ENCODE results near the gene DGKB. TPM values are rescaled to one million over a fixed set of nuclear protein-coding genes. Genes with fewer than 3 reads are reported as not detected.

The DGKB gene
- polyA plus RNA-seq = not detected

DNA sequence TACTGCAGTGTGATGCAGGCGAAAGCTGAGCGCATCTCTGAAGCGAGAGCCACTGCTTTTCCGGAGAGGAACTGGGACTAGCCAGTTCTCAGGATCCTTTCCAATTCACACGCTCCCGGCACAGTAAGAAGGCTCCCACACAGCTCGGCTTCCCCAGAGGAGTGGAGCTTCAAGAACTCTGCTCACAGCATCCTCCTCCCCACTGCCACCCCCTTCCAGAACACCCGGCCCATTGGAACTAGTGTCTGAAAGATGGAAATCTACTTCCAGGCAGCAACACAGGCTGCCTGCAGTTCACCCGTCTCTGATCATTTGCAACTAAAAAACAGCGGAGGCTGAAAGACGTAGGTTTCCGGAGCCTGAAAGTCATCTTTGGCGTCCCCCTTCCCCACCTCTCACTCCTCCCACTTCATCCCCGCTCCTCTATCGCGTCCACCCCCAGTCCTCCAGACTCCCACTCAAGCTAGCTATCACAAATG is at the start of gene DGKB:
TSS of gene DGKB (minus strand) at position 163 of the 479 bp plus-strand sequence.
- Mint-ChIP-seq H3K27me3 (no peaks in the 10 kb centered on the region), H3K27ac (no peak within 1 kb of the TSS), H3K36me3 (no peaks in the 10 kb centered on the region), H3K4me3 (no peak within 1 kb of the TSS), H3K4me1 (no peaks in the 10 kb centered on the region), H3K9me3 (peaks cover 0 to 4% (median 0%) of the 10 kb centered on the region in 3 donors)

DNA sequence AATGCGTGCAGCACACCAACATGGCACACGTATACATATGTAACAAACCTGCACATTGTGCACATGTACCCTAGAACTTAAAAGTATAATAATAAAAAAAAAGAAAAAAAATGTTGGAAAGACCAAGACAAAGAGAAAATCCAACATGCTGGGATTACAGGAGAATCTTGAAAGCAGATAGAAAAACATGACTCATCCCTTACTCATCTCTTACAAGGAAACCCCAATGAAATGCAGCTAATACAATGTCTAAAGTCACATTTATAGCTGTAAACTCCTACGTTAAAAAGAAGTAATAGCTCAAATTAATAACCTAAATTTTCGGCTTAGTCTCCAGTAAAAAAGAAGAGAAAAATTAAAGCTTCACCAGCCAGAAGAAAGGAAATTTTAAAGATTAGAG is 47.5 kb upstream of the DGKB start:
- Mint-ChIP-seq H3K9me3 (peaks cover 0 to 1% (median 0%) of the 10 kb centered on the region in 3 donors), H3K36me3 (no peaks in the 10 kb centered on the region), H3K4me1 (no peaks in the 10 kb centered on the region), H3K27me3 (no peaks in the 10 kb centered on the region), H3K4me3 (no peak overlapping the region), H3K27ac (no peak overlapping the region)

DNA sequence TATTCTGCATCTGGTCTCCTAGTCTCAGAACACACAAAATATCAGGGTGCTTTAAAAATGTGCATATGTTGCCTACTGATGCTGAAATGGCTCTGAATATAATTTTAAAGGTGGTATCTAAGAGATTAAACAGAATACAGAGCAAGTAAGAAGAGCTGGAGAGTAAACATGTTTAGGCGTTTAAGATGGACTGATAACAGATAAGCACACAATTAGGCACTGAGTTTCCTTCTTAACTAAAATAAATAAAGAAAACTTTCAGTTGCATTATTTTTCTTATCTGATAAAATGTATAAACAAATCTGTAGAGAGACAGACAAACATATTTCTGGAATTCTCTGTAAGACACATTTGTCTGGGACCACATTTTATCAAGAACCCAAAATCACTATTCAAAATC is 35.6 kb upstream of the DGKB start:
- no peak overlapping the region for H3K27ac Mint-ChIP-seq
- no peaks in the 10 kb centered on the region for H3K27me3 Mint-ChIP-seq
- no peaks in the 10 kb centered on the region for H3K9me3 Mint-ChIP-seq
- H3K36me3 Mint-ChIP-seq = no peaks in the 10 kb centered on the region
- no peak overlapping the region for H3K4me3 Mint-ChIP-seq
- H3K4me1 Mint-ChIP-seq = no peaks in the 10 kb centered on the region

DNA sequence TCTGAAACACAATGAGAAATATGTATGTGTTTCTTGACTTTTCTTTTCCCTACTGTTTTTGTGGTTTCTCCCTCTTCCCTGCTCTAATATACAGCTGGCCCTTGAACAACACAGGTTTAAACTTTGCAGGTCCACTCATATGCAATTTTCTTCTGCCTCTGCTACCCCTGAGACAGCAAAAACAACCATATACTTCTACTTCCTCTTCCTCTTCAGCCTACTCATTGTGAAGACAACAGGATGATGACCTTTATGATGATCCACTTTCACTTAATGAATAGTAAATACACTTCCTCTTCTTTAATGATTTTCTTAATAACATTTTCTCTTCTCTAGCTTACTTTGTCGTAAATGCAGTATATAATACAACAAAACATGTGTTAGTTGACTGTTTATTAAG is 35.0 kb upstream of the DGKB start:
- H3K9me3 Mint-ChIP-seq = no peaks in the 10 kb centered on the region
- no peak overlapping the region for H3K4me3 Mint-ChIP-seq
- H3K36me3 Mint-ChIP-seq = no peaks in the 10 kb centered on the region
- H3K4me1 Mint-ChIP-seq = no peaks in the 10 kb centered on the region
- no peaks in the 10 kb centered on the region for H3K27me3 Mint-ChIP-seq
- H3K27ac Mint-ChIP-seq = no peak overlapping the region

DNA sequence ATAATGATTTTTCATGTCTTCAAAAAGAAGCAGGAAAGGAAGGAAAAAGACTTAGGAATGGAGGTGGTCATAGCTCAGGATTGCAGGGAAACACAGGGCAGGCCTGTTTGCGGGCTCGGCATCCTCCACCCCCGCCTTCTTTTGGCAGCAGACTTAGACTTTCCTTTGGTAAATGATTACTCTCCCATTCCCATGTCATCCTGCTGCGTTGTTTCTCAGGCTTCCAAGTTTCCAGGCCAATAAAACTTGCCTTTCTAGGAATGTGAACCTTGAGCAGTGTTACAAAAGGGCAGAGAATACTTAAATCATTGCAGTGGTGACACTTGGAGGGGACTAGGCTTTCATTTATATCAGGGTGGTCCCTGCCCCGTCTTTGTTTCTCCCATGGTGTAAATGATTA is 34.0 kb upstream of the DGKB start:
- no peaks in the 10 kb centered on the region for H3K36me3 Mint-ChIP-seq
- no peaks in the 10 kb centered on the region for H3K4me1 Mint-ChIP-seq
- H3K27me3 Mint-ChIP-seq = no peaks in the 10 kb centered on the region
- H3K9me3 Mint-ChIP-seq = no peaks in the 10 kb centered on the region
- H3K27ac Mint-ChIP-seq = no peak overlapping the region
- no peak overlapping the region for H3K4me3 Mint-ChIP-seq

DNA sequence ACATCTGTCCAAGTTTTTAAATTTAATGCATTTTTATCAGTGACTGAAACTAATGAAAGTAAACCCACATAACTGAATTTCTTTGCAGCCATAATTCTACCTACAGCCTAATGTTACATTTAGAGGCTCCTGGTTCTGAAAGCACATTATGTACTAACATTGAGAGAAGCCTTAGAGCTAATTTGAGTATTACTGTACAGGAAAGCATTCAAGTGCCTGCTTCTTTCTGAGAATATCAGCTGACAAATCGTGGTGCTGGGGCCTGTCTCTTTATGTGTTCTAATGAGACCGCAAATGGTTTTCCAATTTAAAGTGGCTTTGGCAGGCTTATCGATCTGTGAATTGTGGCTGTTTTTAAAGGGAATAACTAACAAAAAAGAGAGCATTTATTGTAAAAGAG is 32.3 kb upstream of the DGKB start:
- Mint-ChIP-seq H3K4me3 (no peak overlapping the region), H3K27ac (no peak overlapping the region), H3K9me3 (no peaks in the 10 kb centered on the region), H3K27me3 (no peaks in the 10 kb centered on the region), H3K36me3 (no peaks in the 10 kb centered on the region), H3K4me1 (no peaks in the 10 kb centered on the region)

DNA sequence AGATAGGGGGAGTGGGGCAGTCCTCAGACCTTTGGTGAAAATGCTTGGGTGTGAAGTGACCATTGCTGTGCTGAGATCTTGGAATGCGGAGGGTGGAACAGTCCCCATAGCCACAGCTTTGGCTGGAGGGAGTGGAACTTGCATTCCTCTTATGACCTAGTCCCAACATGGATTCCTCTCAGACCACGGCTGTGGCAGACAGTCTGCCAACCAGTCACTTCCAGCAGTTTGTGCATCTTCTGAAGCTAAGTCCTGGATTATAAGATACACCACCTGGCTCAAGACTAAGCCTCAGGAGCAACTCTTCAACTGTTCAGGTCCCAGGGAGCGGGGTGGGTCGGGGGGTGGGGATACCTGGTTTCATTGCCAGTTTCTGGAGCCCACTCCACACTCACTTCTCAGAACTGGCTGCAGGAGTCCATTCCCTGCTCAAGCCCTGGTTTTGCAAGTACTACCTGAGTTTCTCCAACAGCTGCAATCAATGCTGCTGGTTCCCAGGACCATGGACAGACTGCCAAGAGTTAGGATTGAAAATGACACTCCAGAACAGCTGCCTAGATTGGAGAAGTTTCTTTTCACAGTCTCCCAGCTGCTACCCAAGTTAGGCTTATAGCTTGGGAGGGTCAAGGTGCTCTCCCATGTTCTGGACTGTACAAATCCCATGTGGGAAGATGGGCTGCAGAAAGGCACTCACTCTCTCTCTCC is 29.1 kb upstream of the DGKB start:
- H3K4me3 Mint-ChIP-seq = no peak overlapping the region
- no peaks in the 10 kb centered on the region for H3K9me3 Mint-ChIP-seq
- no peaks in the 10 kb centered on the region for H3K27me3 Mint-ChIP-seq
- H3K36me3 Mint-ChIP-seq = no peaks in the 10 kb centered on the region
- H3K27ac Mint-ChIP-seq = no peak overlapping the region
- no peaks in the 10 kb centered on the region for H3K4me1 Mint-ChIP-seq

- H3K27me3 Mint-ChIP-seq = no peaks in the 10 kb centered on the region
- no peak overlapping the region for H3K4me3 Mint-ChIP-seq
- H3K36me3 Mint-ChIP-seq = peaks cover 1% of the 10 kb centered on the region
- peaks cover 2 to 14% (median 2%) of the 10 kb centered on the region in 3 donors for H3K9me3 Mint-ChIP-seq
- no peak overlapping the region for H3K27ac Mint-ChIP-seq
- peaks cover 0 to 1% (median 0%) of the 10 kb centered on the region in 3 donors for H3K4me1 Mint-ChIP-seq
Measured at GRCh38 chr7:14924398-14924797, 21.8 kb upstream of the DGKB start.

- Mint-ChIP-seq H3K4me3 (no peak overlapping the region), H3K4me1 (no peaks in the 10 kb centered on the region), H3K27ac (no peak overlapping the region), H3K9me3 (peaks cover 0 to 11% (median 4%) of the 10 kb centered on the region in 3 donors), H3K27me3 (no peaks in the 10 kb centered on the region), H3K36me3 (no peaks in the 10 kb centered on the region)
Measured at GRCh38 chr7:14911077-14911476, 8.5 kb upstream of the DGKB start.

DNA sequence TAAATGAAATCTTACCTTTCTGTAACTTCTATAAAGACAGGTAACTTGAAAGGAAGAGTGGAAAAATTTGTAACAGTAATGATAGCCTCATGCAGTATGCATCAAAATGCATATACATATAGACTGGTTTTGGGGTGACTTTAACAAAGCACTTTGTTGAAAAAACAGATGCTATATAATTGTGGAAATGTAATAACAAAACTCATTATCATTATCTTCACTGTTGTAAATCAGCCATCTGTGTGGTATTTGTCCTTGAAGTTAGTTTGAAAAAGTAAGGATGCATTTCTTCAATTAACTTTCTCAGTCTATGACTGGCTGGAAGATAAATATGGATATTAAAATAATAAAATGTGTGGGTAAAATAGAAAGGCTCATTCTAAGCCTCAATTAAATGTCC is 6.1 kb upstream of the DGKB start:
- H3K27ac Mint-ChIP-seq = no peak overlapping the region

GRCh38 chr7:14905764-14906163 is 3.2 kb upstream of the DGKB start:
- H3K36me3 Mint-ChIP-seq = no peaks in the 10 kb centered on the region
- H3K9me3 Mint-ChIP-seq = no peaks in the 10 kb centered on the region
- H3K4me1 Mint-ChIP-seq = no peaks in the 10 kb centered on the region
- H3K27me3 Mint-ChIP-seq = no peaks in the 10 kb centered on the region
- H3K4me3 Mint-ChIP-seq = no peak overlapping the region
- H3K27ac Mint-ChIP-seq = no peak overlapping the region

More for the DNA sequence above, 6.1 kb upstream of the DGKB start:
- H3K4me3 Mint-ChIP-seq = no peak overlapping the region
- H3K4me1 Mint-ChIP-seq = no peaks in the 10 kb centered on the region
- H3K36me3 Mint-ChIP-seq = no peaks in the 10 kb centered on the region
- no peaks in the 10 kb centered on the region for H3K27me3 Mint-ChIP-seq
- H3K9me3 Mint-ChIP-seq = peaks cover 0 to 10% (median 0%) of the 10 kb centered on the region in 3 donors

GRCh38 chr7:14900051-14900450 is 2.5 kb downstream of the DGKB start:
- no peaks in the 10 kb centered on the region for H3K27me3 Mint-ChIP-seq
- H3K36me3 Mint-ChIP-seq = no peaks in the 10 kb centered on the region
- no peak overlapping the region for H3K4me3 Mint-ChIP-seq
- H3K9me3 Mint-ChIP-seq = peaks cover 0 to 4% (median 0%) of the 10 kb centered on the region in 3 donors
- H3K27ac Mint-ChIP-seq = no peak overlapping the region
- H3K4me1 Mint-ChIP-seq = no peaks in the 10 kb centered on the region

- H3K27ac Mint-ChIP-seq = no peak overlapping the region
- no peaks in the 10 kb centered on the region for H3K36me3 Mint-ChIP-seq
- H3K9me3 Mint-ChIP-seq = peaks cover 0 to 4% (median 2%) of the 10 kb centered on the region in 3 donors
- H3K27me3 Mint-ChIP-seq = no peaks in the 10 kb centered on the region
- H3K4me1 Mint-ChIP-seq = no peaks in the 10 kb centered on the region
- no peak overlapping the region for H3K4me3 Mint-ChIP-seq
Measured at GRCh38 chr7:14899030-14899429, 3.5 kb downstream of the DGKB start.

GRCh38 chr7:14896461-14896860 is 6.1 kb downstream of the DGKB start:
- no peaks in the 10 kb centered on the region for H3K36me3 Mint-ChIP-seq
- H3K27ac Mint-ChIP-seq = no peak overlapping the region
- no peaks in the 10 kb centered on the region for H3K27me3 Mint-ChIP-seq
- H3K4me3 Mint-ChIP-seq = no peak overlapping the region
- H3K9me3 Mint-ChIP-seq = peaks cover 1 to 8% (median 2%) of the 10 kb centered on the region in 3 donors
- no peaks in the 10 kb centered on the region for H3K4me1 Mint-ChIP-seq

DNA sequence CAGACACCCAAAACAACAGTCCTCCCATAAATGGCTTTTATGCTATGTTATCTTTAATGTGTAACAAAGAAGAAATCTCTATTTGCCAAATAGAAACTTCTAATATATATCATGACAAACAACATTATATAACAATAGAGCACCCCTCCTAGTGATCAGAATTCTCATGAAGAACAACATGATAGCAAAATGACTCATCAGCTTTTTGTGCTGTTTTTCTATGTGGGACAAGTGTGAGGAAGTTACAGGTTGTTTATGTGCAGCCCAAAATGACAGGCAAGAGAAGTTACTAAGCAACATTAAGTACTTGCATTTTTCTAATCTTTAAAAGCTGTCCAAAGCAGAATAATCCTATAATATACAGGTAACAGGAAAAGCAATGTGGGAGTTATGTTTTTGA is 7.7 kb downstream of the DGKB start:
- H3K4me1 Mint-ChIP-seq = no peaks in the 10 kb centered on the region
- H3K9me3 Mint-ChIP-seq = peaks cover 1 to 8% (median 2%) of the 10 kb centered on the region in 3 donors
- no peaks in the 10 kb centered on the region for H3K27me3 Mint-ChIP-seq
- no peak overlapping the region for H3K4me3 Mint-ChIP-seq
- H3K36me3 Mint-ChIP-seq = no peaks in the 10 kb centered on the region
- no peak overlapping the region for H3K27ac Mint-ChIP-seq

DNA sequence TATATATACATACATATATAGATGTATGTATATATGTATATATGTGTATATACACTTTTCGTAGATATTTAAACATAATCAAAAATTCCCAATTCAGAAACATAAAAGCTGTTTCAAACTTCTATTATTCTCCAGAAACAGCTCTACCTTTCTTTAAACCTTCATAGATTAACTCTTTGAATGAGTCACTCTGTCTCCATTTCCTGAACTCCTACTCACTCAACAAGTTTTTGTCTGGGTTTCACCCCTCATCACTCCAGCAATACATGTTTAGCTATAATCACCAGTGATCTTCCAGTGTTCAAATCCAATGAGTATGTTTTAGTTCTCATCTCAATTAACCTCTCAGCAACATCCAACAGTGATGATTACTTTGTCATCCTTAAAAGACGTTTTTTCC is 9.6 kb downstream of the DGKB start:
- no peak overlapping the region for H3K27ac Mint-ChIP-seq
- H3K4me1 Mint-ChIP-seq = no peaks in the 10 kb centered on the region
- peaks cover 1 to 7% (median 2%) of the 10 kb centered on the region in 3 donors for H3K9me3 Mint-ChIP-seq
- no peak overlapping the region for H3K4me3 Mint-ChIP-seq
- H3K36me3 Mint-ChIP-seq = no peaks in the 10 kb centered on the region
- H3K27me3 Mint-ChIP-seq = no peaks in the 10 kb centered on the region
